SKM-1 treated with dmso at 0.1 percent for 144 hours (cell line): Measurements from ENCODE around the gene PRKD2.
"Not testable (repeated sequence)": the region's sequence is repeated elsewhere in the genome, so short reads cannot be mapped to it uniquely, and the experiment has no call there.

ENCODE experiments used
- DNase-seq: peaks from one replicate; lab custom pipeline; 2025; ENCODE audit not compliant: unreplicated experiment; lab: John Stamatoyannopoulos, UW

The PRKD2 gene

GRCh38 chr19:46634656-46635218, 82.2 kb downstream of the PRKD2 start:
- DNase-seq = no peak

- DNase-seq = no peak
Observed at GRCh38 chr19:46634045-46634655, 82.8 kb downstream of the PRKD2 start.

DNA sequence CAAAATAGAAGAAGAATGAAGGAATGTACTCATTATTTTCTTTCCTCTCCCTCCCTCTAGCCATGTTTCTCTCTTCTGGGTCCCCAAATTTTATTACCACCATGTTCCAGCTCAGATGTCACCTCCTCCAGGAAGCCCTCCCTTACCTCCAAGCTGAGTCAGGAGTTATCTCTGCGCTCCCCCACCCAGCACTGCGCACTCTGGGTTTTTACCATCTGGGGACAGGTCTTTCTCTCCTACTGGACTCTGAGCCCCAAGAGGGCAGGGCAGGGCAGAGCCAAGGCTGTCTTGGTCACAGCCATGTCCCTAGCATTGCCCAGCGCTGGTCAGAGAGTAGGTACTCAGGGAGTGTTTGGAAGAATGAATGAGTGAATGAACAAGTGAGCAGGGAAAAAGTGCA, 83.8 kb downstream of the PRKD2 start:
- no peak for DNase-seq

DNA sequence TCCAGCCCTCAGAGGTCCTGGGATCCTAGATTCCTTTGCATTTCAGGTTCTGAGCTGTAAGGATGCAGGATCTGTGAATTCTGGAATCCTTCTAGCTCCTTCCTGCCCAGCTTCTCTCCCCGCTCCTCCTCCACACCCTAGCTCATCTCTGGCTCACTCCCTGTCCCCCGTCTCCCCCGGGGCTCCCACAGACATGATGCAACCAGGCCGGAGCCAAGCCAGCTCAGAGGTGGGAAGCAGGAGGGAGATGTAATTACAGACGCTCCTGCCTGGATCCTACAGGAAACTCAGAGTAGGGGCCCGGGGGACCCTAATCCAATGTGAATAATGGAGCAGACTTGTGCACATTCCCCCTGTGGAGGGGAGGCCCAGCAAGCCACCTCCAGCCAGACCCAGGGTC, 85.4 kb downstream of the PRKD2 start:
- no peak for DNase-seq

GRCh38 chr19:46630586-46631205, 86.2 kb downstream of the PRKD2 start:
- no peak for DNase-seq

DNA sequence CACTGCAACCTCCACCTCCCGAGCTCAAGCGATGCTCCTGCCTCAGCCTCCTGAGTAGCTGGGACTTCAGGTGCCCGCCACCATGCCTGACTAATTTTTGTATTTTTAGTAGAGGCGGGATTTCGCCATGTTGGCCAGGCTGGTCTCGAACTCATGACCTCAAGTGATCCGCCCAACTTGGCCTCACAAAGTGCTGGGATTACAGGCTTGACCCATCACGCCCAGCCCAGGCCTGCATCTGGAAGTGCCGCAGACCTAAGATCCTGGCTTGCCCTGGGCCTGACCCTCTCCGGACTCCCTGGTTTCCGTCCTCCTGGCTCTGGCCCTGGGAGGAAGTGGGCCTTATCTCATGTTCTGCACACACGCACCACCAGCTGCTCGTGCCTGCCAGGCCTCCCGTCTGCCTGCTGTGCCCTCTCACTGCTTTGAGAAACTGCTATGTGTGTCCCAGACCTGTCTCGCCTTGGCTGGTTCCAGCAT, 87.3 kb downstream of the PRKD2 start:
- DNase-seq = no peak

DNA sequence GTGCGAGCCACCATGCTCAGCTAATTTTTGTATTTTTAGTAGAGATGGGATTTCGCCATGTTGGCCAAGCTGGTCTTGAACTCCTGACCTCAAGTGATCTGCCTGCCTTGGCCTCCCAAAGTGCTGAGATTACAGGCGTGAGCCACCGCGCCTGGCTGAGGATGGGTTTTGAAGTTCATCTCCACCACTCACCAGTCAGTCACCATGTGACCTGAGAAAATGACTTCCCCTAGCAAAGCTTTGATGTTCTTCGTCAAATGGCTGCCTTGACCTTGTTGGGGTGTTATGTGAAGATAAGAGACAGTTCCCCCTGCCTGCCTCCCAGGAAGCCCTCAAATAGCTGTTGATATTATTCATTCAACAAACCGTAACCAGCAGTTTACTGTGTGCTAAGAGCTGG, 87.9 kb downstream of the PRKD2 start:
- not testable (repeated sequence) for DNase-seq

DNA sequence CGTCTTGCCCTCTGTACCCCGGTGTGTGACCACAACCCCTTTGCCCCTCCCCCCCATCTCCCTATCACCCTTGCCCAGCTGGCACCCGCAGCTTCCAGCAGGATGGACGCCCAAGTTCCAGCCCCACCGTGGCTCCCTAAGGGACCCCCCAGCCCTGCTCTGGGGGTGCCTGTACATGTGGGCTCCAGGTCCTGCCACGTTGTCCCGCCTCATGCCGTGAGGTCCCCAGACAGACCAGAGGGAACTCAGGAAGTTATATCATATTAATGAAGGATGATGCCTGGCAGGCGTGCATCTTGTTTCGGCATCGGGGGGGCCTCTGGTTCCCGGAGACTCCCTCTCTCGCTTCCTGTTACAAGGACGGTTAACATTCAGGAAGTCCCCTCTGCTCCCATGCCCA, 90.5 kb downstream of the PRKD2 start:
- DNase-seq = no peak

- DNase-seq = no peak
Observed at GRCh38 chr19:46625731-46626130, 91.2 kb downstream of the PRKD2 start.

- DNase-seq = no peak
Observed at GRCh38 chr19:46624958-46625661, 91.8 kb downstream of the PRKD2 start, which contains the start of gene PTGIR. Gene PTGIR (minus strand): TSS chr19:46625089. CDS start chr19:46624225, 864 bp downstream.
